COLO829 (cell line): ENCODE data around the gene SLC43A1.
A peak's percentile ranks its signal among the peaks of the same experiment; 100 is the strongest.
"Not testable (repeated sequence)": the region's sequence is repeated elsewhere in the genome, so short reads cannot be mapped to it uniquely, and the experiment has no call there.

Experiments used
- DNase-seq: peaks from one replicate; pipeline ENCODE4 v3.0.0; 2012; ENCODE audit warnings: low spot score

Gene SLC43A1

GRCh38 chr11:57515332-57516060 lies at the start of gene SLC43A1:
TSS of gene SLC43A1 (minus strand) at chr11:57515702. CDS start at chr11:57514111, 1,591 bp downstream.
- no peak for DNase-seq

DNA sequence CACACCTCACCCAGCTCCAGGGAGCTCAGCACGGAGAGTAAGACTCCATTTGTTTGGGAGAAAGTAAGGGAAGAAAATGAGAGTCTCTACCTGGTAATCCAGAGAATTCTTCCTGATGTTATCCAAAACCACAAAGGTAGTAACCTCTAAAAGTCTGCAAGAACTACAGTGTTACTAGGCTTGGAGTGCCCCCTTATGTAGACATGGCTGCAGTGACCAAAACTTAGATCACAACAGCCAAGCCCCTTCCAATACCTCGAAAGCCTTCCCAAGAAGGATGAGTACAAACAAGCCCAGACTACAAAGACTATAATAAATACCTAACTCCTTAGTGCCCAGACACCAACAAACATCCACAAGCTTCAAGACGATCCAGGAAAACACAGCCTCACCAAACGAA lies 47.1 kb upstream of the SLC43A1 start:
- no peak for DNase-seq

DNA sequence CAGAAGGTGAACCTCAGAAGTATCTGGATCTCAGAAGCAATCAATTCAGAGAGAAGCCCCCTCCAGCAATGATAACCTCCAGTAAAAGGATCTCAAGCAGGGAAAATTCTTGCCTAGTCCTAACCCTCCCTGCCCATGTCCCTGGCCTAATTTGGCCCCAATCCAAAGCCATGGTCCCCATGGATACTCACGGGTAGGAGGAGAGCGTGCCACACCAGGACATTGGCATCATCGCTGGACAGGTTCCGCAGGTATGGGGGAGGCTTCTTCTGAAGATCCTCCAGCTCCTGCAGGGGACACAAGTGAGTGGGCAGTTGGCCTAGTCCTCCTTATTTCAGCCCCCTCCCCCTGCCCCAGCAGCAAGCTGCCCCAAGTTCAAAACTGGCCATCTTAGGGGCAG lies 44.6 kb upstream of the SLC43A1 start:
- DNase-seq, result no peak

- DNase-seq, result no peak
Measured at GRCh38 chr11:57556041-57556440, 40.5 kb upstream of the SLC43A1 start.

DNA sequence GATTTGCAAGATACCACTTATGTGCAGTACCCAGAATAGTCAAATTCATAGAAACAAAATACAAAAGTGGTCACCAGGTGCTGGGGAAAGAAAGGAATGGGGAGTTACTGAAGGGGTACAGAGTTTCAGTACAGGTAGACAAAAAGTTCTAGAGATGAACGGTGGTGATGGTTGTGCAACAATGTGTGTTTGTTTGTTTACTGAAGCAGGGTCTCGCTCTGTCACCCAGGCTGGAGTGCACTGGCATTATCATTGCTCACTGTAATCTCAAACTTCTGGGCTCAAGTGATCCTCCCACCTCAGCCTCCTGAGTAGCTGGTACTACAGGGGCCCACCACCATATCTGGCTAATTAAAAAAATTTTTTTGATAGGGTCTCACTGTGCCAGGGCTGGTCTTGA lies 39.9 kb upstream of the SLC43A1 start:
- no peak for DNase-seq

DNA sequence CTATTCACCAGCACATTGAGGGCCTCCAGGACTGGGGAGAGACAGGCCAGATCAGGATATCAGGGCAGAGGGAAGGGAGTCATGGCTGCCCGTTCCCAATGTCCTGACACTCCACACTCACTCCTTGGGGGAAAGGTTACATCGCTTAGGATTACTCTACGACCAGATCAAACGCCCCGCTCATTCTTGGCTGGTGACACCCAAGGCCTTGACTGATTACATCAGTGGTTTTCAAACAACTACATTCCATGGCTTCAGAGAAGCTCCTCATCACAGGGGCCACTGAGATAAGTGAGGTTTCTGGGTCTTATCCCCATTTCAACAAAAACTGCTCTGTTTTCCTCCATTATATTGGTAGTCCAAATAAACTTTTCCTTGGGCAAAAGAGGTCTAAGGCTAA lies 37.0 kb upstream of the SLC43A1 start:
- no peak for DNase-seq

GRCh38 chr11:57551941-57552340 lies 36.4 kb upstream of the SLC43A1 start:
- no peak for DNase-seq

- DNase-seq, result no peak
Measured at GRCh38 chr11:57549983-57550382, 34.5 kb upstream of the SLC43A1 start.

DNA sequence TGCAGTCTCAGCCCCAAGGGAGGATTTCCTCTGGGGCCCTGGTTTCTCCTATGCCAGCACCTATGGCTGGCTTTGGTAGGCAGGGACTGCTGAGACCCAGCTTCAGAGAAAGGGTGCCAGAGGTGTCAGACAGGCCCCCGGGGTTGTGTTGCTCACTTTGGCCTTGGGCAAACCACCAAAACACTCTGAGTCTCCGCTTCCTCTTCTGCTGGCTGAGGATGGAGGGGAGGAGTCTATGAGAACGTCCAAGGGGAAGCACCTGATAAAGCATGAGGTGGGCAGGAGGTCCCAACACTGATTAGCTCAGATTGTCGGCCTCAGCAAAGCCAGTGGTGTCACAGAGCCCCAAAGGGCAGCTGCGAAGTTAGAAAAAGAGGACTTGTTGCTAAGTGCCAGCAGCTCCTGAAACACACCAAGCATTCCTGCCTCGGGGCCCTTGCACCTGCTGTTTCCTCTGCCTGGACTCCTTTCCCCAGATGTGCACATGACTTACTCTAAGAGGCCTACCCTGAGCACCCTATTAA lies 32.4 kb upstream of the SLC43A1 start:
- DNase-seq, result no peak

GRCh38 chr11:57546869-57547475 lies 31.5 kb upstream of the SLC43A1 start:
- no peak for DNase-seq

DNA sequence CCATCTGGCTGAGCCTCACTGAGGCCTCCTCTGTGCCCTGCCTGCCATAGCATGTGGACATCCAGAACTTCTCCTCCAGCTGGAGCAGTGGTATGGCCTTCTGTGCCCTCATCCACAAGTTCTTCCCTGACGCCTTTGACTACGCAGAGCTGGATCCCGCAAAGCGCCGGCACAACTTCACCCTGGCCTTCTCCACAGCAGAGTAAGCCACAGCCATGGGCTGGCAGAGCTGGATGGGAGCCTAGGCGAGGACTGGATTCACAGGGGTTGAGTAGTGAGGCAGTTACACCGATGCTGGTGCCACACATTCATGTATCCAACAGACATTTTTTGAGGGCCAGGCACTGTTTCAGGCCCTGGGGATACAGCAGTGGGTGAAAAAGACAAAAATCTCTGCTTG lies 30.9 kb upstream of the SLC43A1 start:
- DNase-seq, result no peak

- no peak for DNase-seq
Measured at GRCh38 chr11:57545883-57546282, 30.4 kb upstream of the SLC43A1 start.

DNA sequence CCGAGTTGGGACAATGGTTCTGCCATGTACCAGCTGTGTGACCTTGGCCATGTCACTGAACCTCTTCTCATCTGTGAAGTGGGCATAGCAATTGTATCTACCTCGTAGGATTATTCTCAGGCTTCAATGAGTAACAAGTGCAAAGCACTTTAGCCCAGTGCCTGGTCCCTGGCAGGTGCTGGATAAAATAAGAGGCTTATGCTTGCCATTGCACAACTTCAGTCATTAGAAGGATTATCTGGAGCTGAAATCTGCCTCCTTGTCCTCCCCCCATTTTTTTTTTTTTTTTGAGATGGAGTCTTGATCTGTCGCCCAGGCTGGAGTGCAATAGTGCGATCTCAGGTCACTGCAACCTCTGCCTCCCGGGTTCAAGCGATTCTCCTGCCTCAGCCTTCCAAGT lies 29.1 kb upstream of the SLC43A1 start:
- no peak for DNase-seq

DNA sequence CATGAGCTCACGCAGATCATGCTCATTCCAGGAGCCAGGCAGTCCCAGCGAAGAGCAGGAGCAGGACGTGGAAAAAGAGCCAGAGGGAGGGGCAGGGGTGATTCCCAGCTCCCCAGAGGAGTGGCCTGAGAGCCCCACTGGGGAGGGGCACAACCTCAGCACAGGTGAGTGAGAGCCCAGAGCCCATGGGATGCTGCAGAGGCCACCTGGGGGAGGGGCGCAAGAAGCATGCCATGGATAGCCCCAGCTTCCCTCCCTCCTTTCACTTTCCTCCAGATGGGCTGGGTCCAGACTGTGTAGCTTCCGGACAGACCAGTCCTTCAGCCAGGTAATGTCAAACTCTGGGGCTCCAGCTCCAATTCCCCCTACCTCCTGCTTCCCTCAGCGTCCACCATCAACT lies 28.1 kb upstream of the SLC43A1 start:
- DNase-seq, result no peak

GRCh38 chr11:57542582-57542981 lies 27.1 kb upstream of the SLC43A1 start:
- DNase-seq, result no peak

DNA sequence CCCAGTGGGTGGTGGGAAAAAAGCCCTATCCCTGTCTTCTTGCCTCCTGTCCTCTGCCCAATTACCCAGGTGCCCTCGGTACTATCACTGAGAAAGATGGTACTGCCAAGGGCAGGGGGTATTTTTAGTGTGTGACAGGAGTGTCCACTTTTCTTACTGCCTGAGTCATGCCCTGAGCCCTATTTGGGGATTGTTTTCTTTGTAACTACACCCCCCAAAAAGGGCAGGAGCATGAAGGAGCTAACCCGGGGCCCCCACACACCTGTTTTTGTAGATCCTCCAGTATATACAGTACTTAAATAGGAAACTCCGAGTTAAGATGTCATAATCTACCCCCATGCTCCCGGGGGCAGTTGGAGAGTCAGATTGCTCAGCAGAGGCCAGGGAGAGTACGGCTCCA lies 25.7 kb upstream of the SLC43A1 start:
- DNase-seq, result no peak

DNA sequence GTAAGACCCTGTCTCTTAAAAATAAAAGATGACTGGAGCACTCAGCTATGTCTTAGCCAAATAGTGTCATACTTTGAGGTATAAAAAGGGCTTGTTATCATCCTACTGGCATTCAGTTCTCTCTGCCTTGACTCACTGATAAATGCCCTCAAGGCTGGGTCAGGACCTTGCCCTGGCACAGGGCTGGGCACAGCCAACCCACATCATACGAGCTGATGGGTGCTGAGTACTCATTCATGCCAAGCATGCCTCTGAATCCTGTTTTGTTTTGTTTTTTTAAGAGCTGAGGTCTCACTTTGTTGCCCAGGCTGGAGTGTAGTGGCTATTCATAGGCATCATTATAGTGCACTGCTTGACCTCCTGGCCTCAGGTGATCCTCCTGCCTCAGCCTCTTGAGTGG lies 23.8 kb upstream of the SLC43A1 start:
- DNase-seq, result no peak

DNA sequence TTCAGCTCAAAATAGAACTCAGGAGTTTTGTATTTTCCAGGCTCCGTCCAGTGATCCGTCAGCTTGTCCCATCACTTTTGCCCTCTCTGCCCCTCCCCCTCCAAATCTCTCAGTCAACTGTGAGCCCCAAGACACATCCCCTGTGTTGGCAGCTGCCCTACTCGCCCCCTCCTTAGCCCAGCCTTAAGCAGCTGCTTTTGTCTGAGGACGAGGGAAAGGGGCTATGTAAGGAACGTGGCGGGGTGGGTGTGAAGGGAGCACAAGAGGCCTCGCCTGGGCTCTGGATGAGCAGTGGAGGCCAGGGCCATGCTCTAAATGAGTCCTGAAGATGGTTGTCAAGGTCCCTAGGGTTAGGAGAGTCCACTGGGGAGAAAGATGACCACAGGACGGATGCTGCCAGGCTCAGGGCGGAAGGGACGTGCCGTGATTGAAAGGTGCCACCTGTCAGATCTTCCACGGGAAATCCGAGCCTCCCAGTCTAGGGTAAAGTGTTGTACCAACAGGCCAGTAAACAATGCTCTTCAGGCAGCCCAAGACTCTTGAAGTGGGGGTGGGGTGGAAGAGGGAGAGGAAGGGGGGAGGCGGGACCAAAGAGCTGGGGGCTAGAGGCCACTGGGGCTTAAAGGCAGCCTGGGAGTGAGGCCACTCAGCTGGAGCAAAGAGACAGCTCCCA lies 21.6 kb upstream of the SLC43A1 start, which contains the start of gene SMTNL1:
SMTNL1 (plus strand) TSS at position 649 of the 673 bp plus-strand sequence. CDS start 5,048 bp downstream, outside the sequence.
- DNase-seq, result no peak

DNA sequence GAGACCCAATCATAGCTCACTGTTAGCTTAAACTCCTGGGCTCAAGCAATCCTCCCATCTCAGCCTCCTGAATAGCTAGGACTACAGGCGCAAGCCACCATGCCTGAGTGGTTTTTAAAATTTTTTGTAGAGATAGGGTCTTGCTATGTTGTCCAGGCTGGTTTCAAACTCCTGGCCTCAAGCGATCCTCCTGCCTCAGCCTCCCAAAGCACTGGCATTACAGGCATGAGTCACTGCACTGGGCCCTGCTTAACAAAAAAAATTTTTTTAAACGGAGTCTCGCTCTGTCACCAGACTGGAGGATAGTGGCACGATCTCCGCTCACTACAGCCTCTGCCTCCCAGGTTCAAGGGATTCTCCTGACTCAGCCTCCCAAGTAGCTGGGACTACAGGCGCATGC lies 18.9 kb upstream of the SLC43A1 start:
- not testable (repeated sequence) for DNase-seq

- DNase-seq, result peak; percentile 91
Measured at GRCh38 chr11:57530596-57531507, 15.3 kb upstream of the SLC43A1 start, which contains the start of gene TIMM10. TSS of gene TIMM10 (minus strand) at chr11:57530754. CDS start at chr11:57530189, 565 bp downstream.

GRCh38 chr11:57530215-57530595 lies 14.7 kb upstream of the SLC43A1 start:
- no peak for DNase-seq

GRCh38 chr11:57529012-57529411 lies 13.5 kb upstream of the SLC43A1 start:
- DNase-seq, result no peak
